Prostate gland (tissue), 2 donors: Measurements from ENCODE around the gene HLX.

ENCODE experiments used
- CTCF ChIP-seq, 4 experiments: fragments of 200-600 bp in 2 of 4; fragments of 450-650 bp in 2 of 4; sonication (generic) in 2 of 4; IDR thresholded peaks; 1 replicate in 3 of 4; 2 replicates in 1 of 4; pipeline ENCODE4 v1.5.1; 2016 to 2019; ENCODE audit warnings: antibody characterized with exemption in 4 of 4, mild to moderate bottlenecking in 2 of 4, moderate library complexity in 2 of 4
- POLR2A ChIP-seq: fragments of 450-650 bp; IDR thresholded peaks from one replicate; pipeline ENCODE4 v1.6.1; 2016; ENCODE audit warnings: antibody characterized with exemption, mild to moderate bottlenecking
- POLR2AphosphoS5 ChIP-seq: sonication (generic); formaldehyde crosslinking; IDR thresholded peaks from one replicate; pipeline ENCODE4 v1.6.1; 2017; ENCODE audit warnings: antibody characterized with exemption

- no peak for TF ChIP-seq CTCF (IDR thresholded peaks at IDR 0.05)
- no peak for TF ChIP-seq POLR2AphosphoS5
- TF ChIP-seq POLR2A, result no peak
Measured at GRCh38 chr1:220884109-220884980, 5.1 kb downstream of the HLX start.
